ENCODE data around the gene PRPF8.
A peak's percentile ranks its signal among the peaks of the same experiment; 100 is the strongest.
"Not testable (repeated sequence)": the region's sequence is repeated elsewhere in the genome, so short reads cannot be mapped to it uniquely, and the experiment has no call there.

Gene PRPF8

DNA sequence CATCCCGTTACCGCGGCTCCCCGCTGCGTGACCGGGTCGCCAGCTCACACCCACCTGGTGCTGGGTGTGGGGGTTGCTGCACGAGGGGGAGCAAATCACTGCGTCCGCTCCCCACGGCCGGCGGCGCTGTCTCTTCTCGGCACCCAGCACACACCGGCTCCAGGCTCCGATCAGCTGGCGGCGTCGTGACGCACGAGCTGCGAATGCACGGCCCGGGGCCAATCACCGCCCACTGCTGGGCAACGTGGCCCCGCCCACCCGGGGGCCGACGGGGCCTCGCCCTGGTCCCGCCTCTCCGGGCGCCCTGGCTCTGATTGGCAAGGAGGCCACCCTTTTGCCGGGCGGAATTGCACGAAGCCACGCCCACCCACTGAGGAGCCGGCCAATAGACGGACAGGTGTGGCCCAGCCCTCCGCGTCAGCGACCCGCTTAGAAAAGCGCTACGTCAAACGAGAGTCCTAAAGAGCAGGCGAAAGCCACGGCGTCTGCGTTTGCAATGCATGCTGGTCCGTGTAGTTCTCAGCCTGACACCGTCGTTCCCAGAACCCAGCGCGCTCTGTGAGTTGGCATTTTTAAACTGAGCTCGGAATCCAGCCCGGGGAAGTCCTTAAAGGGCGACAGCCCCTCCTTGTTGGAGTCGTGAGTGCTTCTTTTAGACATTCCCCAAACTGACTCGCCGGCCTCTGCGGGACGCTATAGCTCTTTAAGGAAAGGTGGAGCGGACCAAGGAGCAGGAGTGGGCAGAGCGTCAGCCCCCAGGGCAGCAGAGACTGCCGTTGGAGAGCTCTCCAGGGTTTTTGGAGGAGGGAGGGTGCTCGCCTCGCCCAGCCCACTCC, 31.6 kb upstream of the PRPF8 start:
- DNase-seq: peak; percentile 75

DNA sequence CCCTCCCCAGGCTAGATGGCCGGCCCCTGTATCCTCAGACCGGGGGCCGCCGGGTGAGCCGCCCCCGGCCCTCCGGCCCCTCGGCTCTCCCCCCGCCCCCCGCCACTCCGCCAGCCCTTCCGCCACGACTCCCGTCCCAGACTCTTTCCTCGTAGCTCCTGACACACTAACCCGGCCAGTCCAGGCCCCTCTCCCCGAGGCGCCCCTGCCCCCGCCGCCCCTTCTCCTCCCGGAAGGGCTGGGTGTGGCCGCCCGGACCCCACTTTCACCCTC, 31.1 kb upstream of the PRPF8 start:
- DNase-seq: no peak

DNA sequence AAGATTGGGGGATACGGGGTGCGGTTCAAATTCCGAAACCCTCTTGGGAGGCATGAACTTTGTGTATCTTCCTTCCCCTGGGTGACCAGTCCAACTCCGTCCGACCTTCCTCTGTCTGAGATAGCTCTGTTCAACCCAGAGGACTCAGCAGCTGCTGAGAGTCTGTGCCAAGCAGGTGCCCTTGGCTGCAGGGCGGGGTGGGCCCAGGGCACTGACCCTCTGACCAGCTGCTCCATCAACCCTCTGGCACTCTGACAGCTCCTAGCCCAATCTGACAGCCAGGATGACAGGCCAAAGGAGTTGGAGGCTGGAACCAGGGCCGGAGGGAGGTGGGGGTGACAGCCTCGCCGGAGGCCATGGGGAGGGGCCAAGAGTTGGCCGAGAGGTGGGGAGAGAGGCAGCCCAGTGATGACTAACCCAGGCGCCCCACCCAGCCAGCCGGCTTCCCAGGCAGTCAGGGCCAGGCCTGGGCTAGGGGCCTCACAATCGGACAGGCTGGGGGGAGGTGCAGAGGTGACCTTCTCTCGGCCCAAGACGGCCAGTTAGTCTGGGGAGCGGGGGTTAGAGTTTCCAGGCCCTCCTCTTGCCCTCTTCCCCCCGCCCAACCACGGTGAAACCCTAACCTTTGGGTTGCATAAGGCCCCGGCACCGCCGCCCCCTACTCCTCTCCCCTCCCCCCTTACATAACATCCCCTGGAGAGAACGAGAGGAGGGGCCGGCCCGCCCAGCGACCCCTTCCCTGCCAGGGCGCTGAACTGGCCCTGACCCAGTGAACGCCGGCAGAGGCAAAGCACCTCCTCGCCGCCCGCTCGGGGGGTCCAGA, 30.5 kb upstream of the PRPF8 start:
- DNase-seq: no peak

DNA sequence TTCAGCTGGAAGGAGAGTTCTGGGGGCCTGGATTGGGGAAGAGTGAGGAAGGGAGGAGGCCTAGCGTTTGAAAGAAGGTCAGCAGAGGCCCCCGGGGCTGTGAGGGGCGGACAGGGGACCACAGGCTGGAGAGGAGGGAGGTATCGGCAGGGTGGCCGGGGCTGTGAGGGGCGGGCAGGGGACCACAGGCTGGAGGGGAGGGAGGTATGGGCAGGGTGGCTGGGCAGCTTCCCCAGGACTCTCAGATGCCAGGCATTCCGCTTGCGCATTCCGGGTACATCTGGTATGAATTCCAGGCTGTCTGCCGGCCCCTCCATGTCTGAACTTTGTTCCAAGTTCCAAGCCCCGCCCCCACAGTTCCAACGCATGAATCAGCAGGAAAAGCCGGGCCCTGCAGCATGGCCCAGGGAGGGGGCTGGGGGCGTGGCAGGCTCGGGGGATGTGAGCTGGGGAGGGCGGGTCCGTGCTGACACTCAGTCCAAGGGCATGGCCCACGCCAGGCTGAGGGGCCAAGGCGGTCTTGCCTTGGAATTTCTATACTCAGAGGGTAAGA, 29.8 kb upstream of the PRPF8 start:
- DNase-seq: no peak

DNA sequence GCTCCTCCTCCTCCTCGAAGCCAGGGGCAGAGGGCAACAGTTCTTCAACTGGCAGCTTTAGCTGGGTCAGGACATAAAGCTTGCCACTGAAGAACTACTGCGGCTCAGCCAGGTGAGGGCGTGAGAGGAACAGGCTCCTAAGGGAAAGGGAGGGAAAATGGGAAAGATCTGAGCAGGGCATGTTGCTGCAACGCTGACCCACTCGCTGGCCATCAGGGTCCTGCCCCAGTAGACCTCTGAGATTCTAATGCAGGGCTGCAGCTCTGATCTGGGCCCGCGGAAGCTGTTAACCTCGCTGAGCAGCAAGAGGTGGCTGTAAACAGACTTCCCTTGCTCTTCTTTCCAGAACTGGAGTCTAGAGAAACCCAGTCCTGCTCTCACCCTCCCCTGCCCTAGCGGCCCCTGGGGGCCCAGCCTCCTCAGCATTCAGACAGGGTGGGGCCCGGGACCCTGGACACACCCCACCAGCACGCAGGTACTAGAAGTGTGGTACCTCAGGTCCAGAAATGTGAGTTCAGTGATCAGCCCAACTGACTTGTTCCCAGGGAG, 29.3 kb upstream of the PRPF8 start:
- no peak for DNase-seq

DNA sequence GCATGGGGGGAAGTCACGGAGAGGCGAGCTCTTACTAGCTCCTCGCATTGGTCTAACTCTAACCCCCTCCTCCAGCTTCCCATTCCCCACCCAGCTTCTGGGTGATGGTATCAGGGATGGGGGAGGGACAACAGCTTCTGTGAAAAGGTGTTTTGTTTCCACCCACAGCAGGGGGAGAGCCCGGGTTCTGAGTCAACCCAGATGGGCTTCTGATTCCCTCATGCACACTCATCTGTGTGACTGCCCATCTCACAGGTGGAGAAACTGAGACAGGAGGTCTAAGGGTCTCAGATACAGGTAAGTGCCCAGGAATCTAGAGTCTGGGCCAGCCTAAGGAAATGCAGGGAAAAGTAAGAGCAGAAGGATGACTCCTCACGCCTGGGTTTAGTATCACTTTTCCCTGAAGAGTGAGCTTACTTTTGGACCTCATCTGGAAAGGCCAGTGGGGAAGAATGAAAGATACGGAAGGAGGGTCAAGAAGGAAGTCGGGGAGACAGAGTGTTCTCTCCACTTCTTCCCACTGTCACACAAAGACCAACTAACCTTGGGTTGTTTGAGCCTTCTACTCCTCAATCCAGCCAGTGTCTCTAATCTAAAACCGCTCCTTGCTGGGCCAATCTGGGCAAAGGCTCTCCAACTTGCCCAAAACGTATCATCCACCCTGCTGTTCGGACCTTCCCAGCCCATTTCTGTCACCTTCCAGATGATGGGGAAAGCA, 28.7 kb upstream of the PRPF8 start:
- DNase-seq: no peak

DNA sequence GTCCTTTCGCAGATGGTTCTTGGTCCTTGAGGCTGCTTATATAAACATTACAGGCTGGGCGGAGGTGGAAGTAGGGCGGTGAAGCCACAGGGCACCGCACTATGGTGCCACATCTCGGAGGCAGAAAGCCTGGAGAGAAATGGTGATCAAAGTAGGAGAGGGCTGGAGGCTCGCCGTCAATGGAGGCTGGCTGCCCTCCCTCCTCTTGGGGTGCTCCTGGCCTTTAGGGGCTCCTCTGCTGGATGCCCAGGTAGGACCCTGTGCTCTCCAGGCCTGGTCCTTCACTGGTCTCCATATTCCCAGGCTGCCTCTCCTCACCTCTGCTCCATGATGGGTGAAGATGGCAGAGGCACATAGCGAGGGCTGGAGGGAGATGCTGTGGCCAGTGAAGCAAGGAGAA, 27.6 kb upstream of the PRPF8 start:
- no peak for DNase-seq

DNA sequence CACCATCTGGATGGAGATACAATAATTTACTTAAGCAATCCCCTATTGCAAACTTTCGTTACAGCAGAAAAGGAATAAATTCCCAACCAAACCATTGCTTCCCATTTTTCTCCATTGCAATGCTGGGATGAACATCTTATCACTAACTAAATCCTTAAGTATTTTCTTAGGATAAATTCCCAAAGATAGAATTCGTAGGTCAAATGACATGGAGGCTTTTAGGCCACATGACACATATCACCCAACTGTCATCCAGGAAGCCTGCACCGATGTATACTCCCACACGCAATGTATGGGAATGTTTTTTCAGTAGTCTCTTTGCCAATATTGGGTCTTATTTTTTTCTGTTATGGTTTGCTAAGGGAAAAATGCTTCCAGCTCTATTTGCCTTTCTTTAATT, 27.1 kb upstream of the PRPF8 start:
- no peak for DNase-seq

DNA sequence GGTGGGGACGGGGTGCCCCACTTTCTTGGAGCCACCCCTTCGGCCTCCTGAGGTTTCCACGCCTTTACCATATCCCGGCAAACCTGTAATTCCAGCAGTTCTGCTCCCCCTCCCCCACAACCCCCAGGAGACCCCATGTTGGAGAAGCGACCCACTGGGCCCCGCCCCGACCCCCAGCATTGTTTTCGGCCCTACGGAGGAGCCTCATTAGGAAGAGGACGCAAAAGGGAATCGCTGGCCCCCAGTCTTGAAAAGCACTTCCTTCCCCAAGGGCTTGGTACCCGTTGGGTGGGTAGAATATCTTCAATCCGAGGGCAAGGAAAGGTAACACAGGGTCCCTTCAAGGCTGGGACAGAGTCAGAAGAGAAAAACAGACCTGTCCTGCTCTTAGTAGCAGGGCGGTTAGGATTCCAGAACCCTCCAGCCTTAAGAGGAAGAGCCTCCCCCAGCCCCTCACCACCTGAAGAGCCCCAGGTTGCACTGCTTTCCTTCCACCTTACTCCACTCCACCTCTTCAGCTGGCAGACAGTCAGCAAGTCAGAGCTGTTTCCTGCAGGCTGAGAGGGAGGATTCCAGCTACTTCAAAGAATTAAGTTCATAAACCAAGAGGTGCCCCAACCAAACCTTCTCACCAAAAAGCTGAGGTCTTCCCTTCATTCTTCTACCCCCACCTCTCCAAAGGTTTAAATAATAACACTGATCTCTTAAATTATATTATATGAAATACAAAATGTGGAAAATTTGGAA, 26.3 kb upstream of the PRPF8 start:
- DNase-seq: no peak

DNA sequence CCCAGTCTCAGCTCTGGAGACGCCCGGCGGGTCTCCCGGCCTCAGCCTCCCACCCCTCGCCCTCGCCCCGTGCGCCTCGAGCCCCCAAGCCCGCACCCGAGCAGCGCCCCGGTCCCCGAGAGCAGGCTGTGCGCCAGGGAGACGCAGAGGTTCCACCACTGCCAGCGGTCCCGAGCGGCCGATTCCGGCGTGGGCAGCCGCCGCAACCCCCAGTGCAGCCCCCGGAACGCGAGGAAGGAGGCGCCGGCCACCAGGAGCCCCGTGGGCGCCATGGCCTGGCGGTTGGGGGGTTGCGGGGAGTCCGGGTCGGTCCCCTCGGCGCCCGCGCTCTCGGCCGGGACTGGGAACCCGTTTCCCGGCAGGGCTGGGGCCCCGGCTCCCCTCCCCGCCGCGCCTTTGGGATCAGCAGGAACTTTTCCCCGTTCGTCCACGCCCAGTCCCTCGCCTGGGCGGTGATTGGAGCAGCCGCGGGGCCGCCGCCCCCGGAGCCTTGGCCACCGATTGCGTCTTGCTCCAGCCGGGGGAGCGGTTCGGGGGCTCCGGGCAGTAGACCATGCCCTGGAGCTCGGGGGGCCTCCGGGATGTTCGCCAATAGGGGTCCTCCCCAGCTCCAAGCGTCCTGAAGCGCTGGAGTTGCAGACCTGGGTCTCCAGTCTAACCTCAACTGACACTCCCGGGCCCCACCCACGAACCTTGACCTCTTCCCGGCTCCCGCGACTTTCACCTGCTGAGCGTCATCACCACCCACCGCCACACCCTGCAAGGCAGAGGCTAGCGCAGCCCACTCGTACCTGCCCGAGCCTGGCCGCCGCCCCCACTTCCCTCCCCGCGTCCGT, 25.5 kb upstream of the PRPF8 start, which contains the start of gene TLCD2:
TSS of gene TLCD2 (minus strand) at position 407 of the 836 bp plus-strand sequence. CDS start at position 272, 135 bp downstream.
- DNase-seq: no peak

DNA sequence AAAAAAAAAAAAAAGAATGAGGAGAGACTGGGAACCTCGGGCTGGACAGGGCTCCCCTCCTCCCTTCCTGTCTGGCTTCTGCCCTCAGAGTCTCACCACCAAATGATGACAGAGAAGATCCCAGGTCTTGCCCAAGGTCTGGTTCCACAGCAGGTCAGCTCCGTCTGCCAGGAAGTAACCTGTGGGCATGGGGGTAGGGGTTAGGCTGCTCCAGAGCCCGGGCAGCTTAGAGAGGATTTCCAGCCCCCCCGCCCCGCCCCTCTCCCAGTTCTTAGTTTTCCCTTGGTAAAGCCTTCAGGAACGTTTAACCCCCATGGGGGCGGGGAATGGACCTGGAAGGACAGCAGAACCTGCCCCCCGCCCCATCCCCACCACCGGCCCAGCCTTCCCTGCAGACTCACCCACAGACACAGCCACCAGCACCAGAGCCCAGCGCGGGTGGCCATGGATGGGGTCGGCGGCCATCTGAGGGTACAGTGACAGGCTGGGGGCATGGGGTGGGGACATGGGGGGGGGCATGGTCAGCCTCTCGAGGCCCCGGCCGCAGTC, 24.8 kb upstream of the PRPF8 start:
- DNase-seq: no peak

DNA sequence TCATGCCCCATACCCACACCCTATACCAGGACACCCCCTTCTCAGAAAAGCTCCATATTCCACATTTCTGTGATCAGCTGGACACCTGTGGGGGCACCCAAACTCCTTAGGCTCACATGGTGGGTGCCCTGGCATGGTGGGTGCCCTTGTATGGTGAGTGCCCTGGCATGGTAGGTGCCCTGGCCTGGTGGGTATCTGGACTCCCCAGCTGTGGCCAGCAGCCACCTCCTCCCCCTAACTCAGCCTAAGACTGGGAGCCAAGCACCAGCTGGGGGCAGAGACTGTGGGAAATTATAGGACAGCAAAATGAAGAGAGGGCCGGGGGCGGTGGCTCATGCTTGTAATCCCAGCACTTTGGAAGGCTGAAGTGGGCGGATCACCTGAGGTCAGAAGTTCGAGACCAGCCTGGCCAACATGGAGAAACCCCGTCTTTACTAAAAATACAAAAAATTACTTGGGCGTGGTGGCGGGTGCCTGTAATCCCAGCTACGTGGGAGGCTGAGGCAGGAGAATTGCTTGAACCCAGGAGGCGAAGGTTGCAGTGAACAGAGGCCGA, 24.2 kb upstream of the PRPF8 start:
- DNase-seq: not testable (repeated sequence)

DNA sequence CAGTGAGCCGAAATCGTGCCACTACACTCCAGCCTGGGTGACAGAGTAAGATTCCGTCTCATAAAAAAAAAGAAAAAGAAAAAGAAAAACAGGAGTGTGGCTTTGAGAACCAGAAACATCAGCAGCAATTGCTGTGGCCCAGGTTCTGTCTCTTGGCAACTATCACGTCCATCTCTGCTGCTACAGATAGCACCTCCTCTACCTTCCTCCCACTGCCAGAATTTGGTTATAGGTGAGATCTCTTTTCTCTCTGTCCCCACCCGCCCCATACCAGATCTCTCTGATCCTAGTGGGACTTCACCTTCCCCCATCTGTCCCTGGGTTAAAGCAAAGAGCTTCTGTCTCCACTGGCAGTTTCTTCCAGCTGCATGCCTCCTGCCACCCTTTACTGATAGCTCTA, 22.4 kb upstream of the PRPF8 start:
- DNase-seq: no peak

DNA sequence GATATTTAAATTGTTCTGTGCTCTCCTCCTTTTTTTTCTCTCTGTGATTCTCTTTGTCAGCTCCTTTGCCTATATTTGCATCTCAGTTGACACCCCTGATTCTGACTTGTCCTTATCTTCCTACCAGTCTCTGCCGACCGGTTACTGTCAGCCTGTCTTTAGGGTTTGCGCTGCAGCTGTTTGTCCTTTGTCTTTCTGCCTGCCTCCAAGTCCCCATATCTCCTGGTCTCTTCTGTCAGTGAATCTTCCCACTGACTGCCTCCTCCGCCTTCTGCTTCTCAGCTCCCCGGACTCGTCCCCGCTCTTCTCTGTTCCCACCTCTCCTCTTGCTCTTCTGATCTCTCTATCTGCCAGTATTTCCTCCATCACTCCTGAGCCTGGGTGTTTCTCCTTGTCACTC, 20.3 kb upstream of the PRPF8 start:
- DNase-seq: no peak

DNA sequence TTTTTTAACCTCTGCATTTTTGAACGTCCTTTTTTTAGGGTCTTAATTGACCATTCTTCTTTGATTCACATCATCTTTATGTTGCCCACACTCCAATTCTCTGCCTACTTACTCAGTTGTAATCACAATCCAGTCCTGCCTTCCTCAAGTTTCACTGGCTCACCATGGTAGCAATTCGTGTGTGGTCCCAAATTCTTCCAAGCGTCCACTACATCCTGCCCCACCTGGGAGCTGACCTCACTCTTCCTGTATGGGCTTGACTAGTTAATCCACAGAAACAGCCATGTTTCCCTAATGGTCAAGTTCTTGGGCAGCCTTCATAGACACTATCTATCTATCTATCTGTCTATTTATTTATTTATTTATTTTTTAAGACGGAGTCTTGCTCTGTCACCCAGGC, 18.4 kb upstream of the PRPF8 start:
- DNase-seq: no peak

DNA sequence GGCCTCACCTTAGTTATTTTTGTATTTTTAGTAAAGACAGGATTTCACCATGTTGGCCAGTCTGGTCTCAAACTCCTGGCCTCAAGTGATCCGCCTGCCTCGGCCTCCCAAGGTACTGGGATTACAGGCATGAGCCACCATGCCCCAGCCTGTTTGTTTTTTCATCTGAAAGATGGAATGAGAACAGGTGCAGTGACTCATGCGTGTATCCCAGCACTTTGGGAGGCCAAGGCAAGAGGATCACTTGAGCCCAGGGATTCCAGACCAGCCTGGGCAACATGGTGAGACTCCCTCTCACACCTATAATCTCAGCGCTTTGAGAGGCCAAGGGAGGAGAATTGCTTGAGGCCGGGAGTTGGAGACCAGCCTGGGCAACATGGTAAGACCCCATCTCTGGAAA, 15.2 kb upstream of the PRPF8 start:
- DNase-seq: not testable (repeated sequence)

DNA sequence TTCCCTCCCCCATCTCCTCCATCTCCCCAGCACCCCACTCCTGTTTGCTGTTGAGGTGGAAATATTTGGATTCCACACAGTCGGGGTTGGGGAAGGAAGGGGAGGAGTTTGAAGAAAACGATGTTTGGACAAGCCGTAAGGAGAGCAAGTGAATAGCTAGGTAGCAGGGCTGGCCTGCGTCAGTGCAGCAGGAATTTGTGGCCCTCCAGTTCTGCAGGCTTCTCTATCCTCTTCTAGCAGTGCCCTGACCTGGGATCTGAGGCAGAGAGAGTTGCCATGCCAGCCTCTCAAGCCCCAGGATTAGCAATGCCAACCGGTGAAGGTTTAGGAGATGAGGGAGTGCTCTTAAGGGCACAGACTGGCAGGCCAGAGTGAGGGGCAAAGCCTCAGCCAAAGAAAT, 13.0 kb upstream of the PRPF8 start:
- DNase-seq: no peak

DNA sequence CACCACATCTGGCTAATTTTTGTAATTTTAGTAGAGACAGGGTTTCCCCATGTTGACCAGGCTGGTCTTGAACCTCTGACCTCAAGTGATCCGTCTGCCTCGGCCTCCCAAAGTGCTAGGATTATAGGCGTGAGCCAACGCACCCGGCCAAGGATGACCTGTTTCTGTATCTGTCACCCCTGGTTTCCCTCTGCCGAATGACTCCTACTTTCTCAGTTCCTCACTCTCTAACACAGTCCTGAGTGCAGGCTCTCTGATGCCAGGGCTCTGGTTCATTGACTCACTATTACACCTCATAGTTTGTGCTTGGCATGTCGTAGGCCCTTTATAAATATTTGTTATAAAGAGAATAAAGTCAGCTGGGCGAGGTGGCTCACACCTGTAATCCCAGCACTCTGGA, 10.7 kb upstream of the PRPF8 start:
- no peak for DNase-seq

DNA sequence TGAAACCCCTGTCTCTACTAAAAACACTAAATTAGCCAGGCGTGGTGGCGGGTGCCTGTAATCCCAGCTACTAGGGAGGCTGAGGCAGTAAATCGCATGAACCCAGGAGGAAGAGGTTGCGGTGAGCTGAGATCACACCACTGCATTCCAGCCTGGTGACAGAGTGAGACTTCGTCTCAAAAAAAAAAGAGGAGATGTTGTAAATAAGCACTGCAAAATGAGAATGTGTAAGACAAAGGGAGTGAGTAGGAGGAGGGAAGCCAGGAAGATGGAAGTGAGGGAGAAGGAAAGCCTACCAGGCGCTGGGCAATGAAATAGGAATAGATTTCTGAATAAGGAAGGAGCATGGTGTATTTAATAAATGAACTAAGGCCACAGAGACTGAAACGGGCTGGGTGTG, 8.7 kb upstream of the PRPF8 start:
- DNase-seq: no peak

DNA sequence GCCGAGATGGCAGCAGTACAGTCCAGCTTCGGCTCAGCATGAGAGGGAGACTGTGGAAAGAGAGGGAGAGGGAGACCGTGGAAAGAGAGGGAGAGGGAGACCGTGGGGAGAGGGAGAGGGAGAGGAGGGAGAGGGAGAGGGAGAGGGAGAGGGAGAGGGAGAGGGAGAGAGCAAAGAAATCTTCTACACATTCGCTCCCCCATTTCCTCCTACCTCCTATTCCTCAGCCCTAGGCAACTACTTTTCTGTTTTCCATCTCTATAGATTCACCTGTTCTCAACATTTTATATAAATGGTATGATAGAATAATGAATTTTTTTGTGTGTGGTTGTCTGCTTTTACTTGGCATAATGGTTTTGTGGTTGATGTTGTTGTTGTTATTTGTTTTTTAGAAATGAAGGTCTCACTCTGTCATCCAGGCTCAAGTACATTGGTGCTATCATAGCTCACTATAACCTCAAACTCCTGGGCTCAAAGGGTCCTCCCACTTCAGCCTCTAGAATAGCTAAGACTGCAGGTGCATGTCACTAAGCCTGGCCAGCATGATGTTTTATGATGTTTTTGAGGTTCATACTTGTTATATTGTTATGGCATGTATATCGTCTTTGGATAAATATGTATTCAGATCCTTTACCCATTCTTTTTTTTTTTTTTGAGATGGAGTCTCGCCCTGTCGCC, 6.0 kb upstream of the PRPF8 start:
- DNase-seq: no peak
